Stimulated activated CD4-positive, alpha-beta T cell treated with anti-CD3 and anti-CD28 coated beads, TNF-alpha, amount 100 ng/mL, for 24 hours (primary cell): ENCODE measurements around the gene ELOA.
A peak's percentile ranks its signal among the peaks of the same experiment; 100 is the strongest.
"Not testable (repeated sequence)": the region's sequence is repeated elsewhere in the genome, so short reads cannot be mapped to it uniquely, and the experiment has no call there.

ENCODE experiments used
- DNase-seq, 3 experiments: peaks; one replicate each; pipeline ENCODE4 v3.0.0-alpha.2; 2020; ENCODE audit warnings: low read depth in 3 of 3

The ELOA gene

DNA sequence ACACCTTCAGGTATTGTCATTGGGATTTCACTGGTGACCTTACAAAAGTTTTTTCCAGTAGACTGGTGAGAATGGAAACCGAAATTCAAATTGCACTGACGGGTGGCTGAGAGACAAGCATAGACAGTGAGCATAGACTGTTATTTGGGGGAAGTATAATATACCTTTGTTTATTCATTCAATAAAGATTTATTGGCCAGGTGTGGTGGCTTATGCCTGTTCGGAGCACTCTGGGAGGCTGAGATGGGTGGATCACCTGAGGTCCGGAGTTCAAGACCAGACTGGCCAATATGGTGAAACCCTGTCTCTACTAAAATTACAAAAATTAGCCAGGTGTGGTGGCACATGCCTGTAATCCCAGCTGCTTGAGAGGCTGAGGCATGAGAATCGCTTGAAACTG lies 10.0 kb upstream of the ELOA start:
- DNase-seq = not testable (repeated sequence)

DNA sequence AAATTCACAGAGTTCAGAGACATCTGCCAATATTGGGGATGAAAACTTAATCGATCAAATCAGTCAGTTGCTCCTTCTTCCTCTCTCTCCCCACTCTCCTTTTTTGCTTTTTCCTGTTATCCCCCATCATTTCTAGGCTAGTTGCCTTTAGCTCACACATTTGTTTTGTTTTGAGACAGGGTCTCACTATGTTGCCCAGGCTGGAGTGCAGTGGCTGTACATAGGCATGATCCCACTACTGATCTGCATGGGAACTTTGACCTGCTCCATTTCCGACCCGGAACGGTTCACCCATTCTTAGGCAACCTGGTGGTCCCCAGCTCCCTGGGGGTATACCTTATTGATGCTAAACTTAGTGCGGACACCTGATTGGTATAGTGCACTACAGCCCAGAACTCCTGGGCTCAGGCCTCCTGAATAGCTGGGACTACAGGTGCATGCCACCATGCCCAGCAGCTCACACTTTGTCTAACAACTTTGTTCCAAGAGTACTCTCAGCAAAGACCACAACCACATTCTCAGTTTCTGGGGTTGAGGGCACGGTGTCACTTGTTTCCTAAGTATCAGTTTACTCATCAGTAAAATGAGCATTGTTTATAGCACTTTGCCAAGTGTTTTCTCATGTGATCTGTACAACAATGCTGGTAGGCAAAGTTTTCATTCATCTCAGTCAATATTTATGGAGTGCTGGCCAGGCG lies 6.7 kb upstream of the ELOA start:
- no peak for DNase-seq

DNA sequence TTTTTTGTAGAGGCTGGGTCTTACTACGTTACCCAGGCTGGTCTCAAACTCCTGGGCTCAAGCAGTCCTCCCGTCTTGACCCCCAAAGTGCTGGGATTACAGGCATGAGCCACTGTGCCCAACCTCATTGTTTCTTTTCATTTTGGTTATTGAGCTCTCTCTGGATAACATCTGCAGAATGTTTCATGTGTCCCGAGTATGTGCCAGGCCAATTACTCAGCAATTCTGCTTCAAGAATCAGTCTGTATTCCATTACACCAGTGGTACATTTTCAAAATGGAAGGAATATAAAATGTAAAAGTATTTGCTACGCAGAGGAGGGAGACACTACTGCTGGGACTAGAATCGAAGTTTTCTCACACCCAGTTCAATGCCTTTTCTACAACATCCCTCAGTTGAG lies 1.7 kb upstream of the ELOA start:
- DNase-seq = no peak

DNA sequence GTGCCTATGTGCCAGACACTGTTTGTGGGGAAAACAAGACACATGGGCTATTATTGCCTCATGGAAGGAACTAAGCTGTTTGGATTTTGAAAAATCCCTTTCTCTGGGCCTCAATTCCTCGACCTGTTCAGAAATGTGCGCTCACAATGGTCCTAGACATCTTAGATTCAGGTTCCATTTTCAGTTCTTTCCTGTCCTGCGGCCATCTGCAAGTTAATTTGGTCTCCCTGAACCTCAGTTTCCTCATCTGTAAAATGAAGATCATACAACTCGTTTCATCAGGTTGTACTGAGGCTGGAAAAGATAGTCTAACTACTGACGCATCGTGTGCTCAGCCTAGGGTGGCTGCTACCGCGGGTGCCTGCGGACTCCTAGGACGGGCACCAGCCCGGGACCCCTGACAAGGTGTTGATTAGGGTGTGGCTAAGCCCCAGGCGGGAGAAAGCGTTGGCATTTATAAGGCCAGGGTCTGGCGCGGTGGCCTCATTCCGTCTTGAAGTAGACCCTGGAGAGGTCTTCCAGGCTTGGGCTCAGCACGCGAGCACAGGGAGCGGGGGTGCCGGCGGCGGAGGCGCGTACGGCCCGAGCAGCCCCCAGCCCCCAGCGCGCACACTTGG lies 493 bp upstream of the ELOA start:
- DNase-seq = peak in 1 of 3 experiments; percentile 14

DNA sequence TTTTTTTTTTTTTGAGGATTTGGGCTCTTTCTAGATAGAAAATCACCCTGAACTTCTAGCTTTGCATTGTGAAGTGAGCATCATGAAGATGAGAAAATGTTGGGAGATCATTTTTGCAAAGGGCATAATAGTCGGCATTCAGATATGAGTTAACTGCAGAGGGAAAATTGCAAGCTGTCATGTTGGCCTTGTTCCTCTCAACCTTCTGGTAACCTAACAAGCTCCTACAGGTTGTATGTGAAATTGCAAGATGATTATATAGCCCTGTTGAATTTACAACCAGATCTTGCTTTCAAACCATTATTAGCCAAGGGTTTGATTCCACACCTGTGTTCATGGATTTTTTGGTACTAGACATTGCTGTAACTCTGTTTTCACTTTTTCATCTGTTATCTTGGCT lies 2.2 kb downstream of the ELOA start:
- no peak for DNase-seq

DNA sequence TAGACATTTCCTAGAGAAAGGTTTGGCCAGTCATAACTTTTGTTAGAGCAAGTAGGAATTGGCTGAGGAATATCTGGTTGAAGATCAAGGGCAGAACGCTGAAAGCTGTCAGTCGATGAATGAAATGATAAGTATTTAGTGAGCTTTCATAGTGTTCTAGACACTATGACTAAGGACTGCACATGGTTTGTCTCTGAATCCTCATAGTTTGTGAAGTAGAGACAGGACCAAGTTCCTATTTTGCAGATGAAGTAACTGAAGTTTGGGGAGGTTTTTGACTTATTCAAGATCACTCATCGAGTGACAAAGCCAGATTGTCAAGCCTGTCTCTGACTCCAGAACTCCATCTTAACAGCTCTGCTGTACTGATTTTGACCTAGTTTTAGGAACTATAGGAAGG lies 4.7 kb downstream of the ELOA start:
- DNase-seq = no peak

DNA sequence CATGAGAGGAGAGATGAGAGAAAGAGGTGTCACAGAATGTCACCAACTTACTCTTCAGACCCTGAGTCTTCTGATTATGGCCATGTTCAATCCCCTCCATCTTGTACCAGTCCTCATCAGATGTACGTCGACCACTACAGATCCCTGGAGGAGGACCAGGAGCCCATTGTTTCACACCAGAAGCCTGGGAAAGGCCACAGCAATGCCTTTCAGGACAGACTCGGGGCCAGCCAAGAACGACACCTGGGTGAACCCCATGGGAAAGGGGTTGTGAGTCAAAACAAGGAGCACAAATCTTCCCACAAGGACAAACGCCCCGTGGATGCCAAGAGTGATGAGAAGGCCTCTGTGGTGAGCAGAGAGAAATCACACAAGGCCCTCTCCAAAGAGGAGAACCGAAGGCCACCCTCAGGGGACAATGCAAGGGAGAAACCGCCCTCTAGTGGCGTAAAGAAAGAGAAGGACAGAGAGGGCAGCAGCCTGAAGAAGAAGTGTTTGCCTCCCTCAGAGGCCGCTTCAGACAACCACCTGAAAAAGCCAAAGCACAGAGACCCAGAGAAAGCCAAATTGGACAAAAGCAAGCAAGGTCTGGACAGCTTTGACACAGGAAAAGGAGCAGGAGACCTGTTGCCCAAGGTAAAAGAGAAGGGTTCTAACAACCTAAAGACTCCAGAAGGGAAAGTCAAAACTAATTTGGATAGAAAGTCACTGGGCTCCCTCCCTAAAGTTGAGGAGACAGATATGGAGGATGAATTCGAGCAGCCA lies 8.0 kb downstream of the ELOA start:
- DNase-seq = peak in 1 of 3 experiments; percentile 19

DNA sequence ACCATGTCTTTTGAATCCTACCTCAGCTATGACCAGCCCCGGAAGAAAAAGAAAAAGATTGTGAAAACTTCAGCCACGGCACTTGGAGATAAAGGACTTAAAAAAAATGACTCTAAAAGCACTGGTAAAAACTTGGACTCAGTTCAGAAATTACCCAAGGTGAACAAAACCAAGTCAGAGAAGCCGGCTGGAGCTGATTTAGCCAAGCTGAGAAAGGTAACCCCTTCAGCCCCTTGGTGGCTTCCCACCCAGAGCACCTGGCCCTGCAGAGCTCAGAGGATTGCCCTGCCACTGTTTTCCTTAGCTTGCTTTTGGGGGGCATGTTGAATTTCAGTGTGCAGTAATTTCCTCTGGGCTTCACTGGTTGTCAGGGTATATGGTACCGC lies 8.5 kb downstream of the ELOA start:
- DNase-seq = no peak

DNA sequence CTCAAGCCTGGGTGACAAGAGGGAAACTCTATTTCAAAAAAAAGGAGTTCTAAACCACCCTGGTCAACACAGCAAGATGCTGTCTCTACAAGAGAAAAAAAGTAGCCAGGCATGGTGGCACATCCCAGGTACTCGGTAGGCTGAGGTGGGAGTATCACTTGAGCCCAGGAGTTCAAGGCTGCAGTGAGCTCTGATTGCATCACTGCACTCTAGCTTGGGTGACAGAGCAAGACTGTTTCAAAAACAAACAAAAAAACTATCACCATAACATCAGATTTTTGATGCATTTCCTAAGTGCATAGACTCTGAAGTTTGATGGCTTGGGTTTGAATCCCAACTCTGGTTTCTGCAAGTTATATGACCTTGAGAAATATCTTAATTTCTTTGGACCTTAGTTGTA lies 9.6 kb downstream of the ELOA start:
- no peak for DNase-seq

DNA sequence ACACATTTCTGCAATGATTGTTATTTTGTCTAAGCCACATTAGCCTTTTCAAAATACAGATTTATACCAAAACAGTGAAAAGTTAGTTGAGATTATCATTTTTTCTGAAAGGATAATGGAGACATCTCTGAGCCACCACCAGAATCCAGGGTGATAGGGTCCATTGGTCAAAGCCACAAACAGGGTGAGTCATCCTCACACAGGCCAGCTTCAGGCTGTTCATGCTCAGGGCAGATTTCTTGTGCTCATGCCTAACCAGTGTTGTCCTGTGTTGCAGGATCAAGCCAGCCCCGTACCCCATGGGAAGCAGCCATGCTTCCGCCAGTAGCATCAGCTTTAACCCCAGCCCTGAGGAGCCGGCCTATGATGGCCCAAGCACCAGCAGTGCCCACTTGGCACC lies 13.4 kb downstream of the ELOA start:
- no peak for DNase-seq

DNA sequence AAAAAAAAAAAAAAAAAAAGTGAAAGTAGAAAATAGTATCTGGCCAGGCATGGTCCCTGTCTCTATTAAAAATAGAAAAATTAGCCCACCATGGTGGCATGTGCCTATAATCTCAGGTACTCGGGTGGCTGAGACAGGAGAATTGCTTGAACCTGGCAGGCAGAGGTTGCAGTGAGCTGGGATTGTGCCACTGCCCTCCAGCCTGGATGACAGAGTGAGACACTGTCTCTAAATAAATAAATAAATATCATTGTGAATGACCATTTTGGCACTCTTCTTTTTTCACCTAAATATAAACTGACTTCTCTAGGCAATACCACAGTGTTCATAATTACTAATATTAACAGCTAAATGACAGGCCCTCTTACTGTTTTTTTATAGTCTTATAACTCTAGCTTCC lies 14.5 kb downstream of the ELOA start:
- no peak for DNase-seq

DNA sequence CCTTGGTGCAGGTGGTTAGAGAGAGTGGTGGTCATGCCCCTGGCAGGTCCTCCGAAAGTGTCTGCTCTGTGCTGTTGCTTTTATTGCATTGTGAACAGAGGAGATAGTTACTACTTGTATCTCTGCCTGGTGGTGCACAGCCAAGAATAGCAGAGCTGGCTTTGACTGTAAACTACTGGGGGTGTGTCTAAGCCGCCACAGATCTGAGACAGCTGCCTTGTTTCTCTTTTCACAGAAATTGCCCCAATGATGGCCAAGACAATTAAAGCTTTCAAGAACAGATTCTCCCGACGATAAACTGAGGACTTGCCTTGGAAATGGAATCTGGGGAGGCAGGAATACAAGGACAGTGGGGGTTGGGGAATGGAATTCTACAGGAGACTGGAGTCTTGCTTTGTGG lies 16.0 kb downstream of the ELOA start:
- DNase-seq = no peak

DNA sequence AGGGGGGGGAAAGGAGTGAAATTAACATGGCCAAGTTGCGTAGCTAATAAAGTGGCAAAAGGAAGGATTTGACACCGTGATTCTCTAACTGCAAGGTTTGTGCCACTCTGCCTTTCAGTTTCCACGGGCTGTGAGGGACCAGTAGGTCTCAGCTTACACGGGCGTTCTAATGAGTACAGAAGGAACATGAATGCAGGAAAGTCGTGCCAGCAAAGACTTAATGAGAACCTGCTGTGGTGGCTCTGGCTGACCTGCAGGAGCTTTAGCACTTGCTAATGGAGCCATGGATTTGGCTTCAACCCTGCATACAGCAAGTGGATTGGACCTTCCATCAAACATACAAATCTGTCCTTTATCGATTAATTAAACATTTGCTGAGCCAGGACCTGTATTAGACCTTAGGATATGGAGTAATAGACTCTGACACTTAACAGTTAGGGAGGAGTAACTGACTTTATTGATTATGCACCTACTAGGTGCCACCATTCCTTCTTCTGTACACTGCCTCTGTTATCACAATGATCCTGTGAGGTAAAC lies 19.8 kb downstream of the ELOA start:
- no peak for DNase-seq

DNA sequence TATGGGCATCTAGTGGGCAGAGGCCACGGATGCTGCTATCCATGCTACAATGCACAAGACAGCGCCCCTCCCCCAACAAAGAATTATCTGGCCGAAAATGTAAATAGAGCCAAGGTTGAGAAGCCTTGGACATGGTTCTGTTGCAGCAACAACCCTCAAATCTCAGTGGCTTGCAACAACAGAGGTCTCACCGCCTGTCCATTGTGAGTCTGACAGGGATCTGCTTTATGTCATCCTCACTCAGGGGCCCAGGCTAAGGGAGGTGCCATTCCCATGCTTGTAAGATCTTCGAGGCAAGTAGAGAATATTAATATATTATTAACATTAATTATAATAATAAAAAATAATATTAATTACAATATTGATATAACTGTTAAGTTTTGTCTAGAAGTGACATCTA lies 25.5 kb downstream of the ELOA start:
- DNase-seq = no peak

DNA sequence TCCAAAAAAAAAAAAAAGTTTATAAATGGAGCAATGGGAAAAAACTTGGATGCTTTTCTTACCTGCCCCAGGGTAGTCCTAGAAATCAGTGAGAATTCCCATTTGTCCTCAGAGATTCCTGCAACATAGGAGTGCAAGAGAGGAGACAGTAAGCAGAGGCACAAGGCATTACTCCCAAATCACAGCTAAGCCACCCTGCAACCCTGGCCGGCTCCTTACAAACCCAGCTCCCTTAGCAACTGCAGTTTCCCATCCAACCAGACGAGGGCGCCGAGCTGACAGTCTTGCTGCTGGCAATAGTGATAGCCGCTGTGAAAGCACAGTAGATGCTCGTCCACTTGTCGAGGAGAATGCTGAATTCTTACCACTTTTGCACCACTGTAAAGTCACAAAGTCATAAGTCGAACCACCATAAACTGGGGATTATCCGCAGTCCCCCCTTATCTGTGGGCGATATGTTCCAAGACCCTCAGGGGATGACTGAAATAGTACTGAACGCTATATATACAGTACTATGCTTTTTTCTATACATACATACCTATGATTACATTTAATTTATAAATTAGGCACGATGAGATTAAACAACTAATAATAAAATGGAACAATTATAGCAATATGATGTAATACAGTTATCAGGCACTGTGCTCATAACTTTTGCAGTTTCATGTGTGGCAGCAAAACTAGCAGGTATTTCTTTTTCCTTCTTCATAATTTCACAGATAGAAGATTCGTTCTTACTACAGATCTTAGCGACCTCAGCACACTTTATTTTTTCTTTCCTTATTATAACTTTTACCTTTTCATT lies 29.0 kb downstream of the ELOA start:
- peak; percentile 75 to 88 (median 79) for DNase-seq

DNA sequence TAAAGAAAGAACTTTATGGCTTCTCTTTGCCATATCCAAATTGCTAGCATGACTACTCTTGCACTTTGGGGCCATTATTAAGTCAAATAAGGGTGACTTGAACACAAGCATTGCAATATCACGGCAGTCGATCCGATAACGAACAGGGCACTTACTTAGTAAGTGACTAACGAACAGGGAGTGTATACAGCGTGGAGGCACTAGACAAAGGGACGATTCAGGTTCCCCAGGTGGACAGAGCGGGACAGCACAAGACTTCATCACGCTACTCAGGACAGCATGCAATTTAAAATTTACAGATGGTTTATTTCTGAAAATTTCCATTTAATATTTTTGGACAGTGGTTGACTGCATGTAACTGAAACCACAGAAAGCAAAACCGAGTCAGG lies 29.6 kb downstream of the ELOA start:
- no peak for DNase-seq

DNA sequence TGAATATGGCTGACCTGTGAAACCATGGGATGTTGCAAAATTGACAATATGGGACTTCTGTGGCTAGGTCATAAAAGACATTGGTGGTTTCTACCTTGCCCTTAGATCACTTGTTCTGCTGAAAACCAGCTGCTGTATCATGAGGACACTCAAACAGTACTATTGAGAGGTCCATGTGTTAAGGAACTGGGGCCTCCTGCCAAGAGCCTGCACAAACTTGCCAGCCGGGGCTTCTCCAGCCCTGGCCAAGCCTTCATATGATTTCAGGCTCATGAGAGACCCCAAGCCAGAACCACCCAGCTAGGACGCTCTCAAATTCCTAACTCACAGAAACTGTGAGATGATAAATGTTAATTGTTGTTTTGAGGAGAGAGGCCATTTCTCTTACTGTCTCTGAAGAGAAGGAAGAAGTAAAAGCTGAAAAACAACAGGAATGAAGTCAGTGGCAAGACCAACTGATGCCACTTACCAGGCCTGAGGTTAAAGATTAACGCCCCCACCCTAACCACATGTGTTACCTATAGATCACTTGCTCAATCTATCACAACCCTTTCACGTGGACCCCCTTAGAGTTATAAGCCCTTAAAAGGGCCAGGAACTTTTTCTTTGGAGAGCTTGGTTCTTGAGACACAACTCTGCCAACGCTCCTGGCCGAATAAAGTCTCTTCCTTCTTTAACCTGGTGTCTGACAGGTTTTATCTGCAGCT lies 31.1 kb downstream of the ELOA start:
- no peak for DNase-seq

DNA sequence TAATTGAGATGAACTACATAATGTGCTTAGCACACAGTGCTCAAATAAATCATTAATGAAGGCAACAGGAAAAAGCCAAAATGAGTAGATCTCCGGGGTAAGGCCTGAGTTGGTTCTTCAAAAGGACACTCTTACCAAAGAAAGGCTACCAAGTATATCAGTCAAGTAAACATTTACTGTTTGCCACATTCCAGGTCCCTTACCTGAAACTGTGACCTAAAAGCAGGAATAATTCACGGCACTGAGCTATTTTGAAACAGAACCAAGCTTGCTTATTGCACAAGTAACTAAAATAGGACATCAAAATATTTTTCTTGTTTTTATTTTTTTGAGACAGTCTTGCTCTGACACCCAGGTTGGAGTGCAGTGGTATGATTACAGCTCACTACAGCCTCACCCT lies 32.9 kb downstream of the ELOA start:
- DNase-seq = no peak

DNA sequence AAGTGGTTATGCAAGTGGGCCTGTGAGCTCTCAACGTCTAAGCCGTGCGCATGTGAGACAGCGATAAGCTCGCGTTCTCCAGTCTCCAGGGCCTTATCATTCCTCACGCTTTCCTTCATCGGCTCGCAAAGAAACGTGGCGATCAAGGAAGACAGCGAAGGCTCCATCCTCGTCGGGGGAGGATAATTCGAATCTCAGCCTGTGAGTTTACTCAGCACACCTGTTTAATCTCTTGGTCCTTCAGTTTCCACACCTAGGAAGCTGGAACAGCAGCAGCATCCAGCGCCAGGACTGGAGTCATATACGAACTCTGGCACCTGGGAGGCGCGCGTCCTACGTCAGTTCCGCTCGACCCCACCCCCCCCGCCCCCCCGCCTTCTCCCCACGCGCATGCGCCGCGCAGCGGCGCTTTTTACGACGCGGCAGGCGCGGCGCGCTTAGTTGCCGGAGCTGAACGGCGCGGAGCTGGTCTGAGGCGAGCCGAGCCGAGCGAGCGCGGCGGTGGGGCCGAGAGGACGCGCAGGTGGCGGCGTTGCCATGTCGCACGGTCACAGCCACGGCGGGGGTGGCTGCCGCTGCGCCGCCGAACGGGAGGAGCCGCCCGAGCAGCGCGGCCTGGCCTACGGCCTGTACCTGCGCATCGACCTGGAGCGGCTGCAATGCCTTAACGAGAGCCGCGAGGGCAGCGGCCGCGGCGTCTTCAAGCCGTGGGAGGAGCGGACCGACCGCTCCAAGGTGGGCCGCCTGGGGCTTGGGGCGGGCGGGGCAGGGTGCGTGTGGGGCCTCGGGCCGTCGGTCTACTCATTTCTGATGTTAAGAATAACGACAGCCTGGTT lies 34.9 kb downstream of the ELOA start, which contains the start of gene PITHD1:
Gene PITHD1, plus strand, starts transcription at position 440 of the 836 bp plus-strand sequence. Its CDS starts 98 bp downstream, at position 538.
- DNase-seq = peak; percentile 54 to 76 (median 62)

DNA sequence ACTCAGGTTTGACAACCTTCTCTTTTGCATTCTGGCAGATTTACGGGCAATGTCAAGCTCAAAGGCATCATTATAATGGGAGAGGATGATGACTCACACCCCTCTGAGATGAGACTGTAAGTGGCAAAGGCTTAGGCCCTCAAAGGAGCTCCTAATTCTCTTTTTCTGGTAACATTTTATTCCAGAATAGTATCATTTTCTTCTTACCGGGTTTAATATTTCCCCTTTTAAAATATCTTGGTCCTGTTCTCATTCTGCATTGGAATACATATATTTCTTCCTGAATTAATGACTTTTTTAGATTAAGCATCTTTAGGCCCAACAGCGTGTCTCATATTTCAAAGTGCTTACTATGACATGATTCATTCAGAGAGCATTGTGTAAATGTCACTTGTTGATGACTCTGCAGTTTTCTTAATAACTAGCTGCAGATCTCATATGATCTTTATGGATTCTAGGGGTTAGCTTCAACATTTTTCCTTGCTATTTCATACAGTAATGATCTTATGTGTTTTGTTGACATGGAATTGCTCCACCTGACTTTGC lies 36.6 kb downstream of the ELOA start:
- no peak for DNase-seq
